B cell (primary cell): ENCODE results near the gene SLC18A3. TPM values are rescaled to one million over a fixed set of nuclear protein-coding genes. Genes with fewer than 3 reads are reported as not detected.

ENCODE experiments used
- ATAC-seq: fragments of 200-7000 bp; cut with Tn5 transposase; one replicate; pipeline ENCODE4 v1.10.0; 2021; ENCODE audit warnings: low read depth, mild to moderate bottlenecking, moderate number of reproducible peaks, moderate library complexity
- CTCF ChIA-PET: fragments of 350-600 bp; sonication (Branson Sonifier 250); formaldehyde crosslinking; loops from one replicate; lab custom pipeline; 2021; ENCODE audit warnings: antibody characterized with exemption, inconsistent platforms; lab: Charles Lee
- POLR2A ChIA-PET: fragments of 350-600 bp; sonication (Branson Sonifier 250); formaldehyde crosslinking; loops from one replicate; lab custom pipeline; 2021; ENCODE audit warnings: antibody characterized with exemption; lab: Charles Lee
- DNase-seq: peaks from one replicate; pipeline ENCODE4 v3.0.0; 2013
- H2AFZ ChIP-seq: 2 replicates; pipeline ENCODE4 v1.6.1; 2012; ENCODE audit warnings: mild to moderate bottlenecking, low read depth, low read length; ENCODE audit not compliant: insufficient read depth, poor library complexity, severe bottlenecking
- H3K27ac ChIP-seq, 2 donors: 1 replicate in 1 of 2; 2 replicates in 1 of 2; pipeline ENCODE4 v1.5.1; 2012 to 2013; ENCODE audit warnings: low read length in 2 of 2, mild to moderate bottlenecking in 2 of 2, moderate library complexity in 1 of 2
- H3K27me3 ChIP-seq, 4 experiments: fragments of 200-600 bp in 1 of 4; sonication (generic) in 1 of 4; replicated peaks in 1 of 4; 1 replicate in 2 of 4; 2 replicates in 2 of 4; pipeline versions ENCODE4 v1.6.1 to v1.7.0; 2013 to 2016; ENCODE audit warnings: low read length in 3 of 4, mild to moderate bottlenecking in 2 of 4, mixed read lengths in 1 of 4, moderate library complexity in 1 of 4; ENCODE audit not compliant: insufficient read depth in 4 of 4, control insufficient read depth in 3 of 4; ENCODE audit errors: control extremely low read depth in 1 of 4
- H3K36me3 ChIP-seq, 2 experiments: replicated peaks in 1 of 2; 1 replicate in 1 of 2; 2 replicates in 1 of 2; pipeline versions ENCODE4 v1.6.1 to v1.7.1; 2013; ENCODE audit warnings: low read length in 1 of 2; ENCODE audit not compliant: insufficient read depth in 2 of 2, control insufficient read depth in 1 of 2; ENCODE audit errors: control extremely low read depth in 1 of 2, extremely low read depth in 1 of 2
- H3K4me1 ChIP-seq, 2 donors: fragments of 200-600 bp in 1 of 2; sonication (generic) in 1 of 2; 1 replicate in 1 of 2; 2 replicates in 1 of 2; pipeline versions ENCODE4 v1.5.1 to v1.6.1; 2013 to 2017; ENCODE audit warnings: low read length in 2 of 2; ENCODE audit not compliant: control insufficient read depth in 2 of 2, insufficient read depth in 2 of 2
- H3K4me2 ChIP-seq: replicated peaks from 2 replicates; pipeline ENCODE3; 2012; ENCODE audit warnings: mild to moderate bottlenecking, low read depth, low read length; ENCODE audit not compliant: poor library complexity, severe bottlenecking
- H3K4me3 ChIP-seq, 5 experiments: fragments of 200-600 bp in 1 of 5; sonication (generic) in 1 of 5; 1 replicate in 3 of 5; 2 replicates in 2 of 5; pipeline versions ENCODE4 v1.5.1 to v1.7.0; 2011 to 2016; ENCODE audit warnings: low read length in 4 of 5, mild to moderate bottlenecking in 4 of 5, low read depth in 2 of 5, control low read depth in 1 of 5, moderate library complexity in 1 of 5; ENCODE audit not compliant: insufficient read depth in 1 of 5; ENCODE audit errors: control extremely low read depth in 1 of 5, extremely low read depth in 1 of 5
- H3K79me2 ChIP-seq: fragments of 200-600 bp; sonication (generic); one replicate; pipeline ENCODE4 v1.6.0; 2016; ENCODE audit warnings: low read length; ENCODE audit not compliant: control insufficient read depth, insufficient read depth
- H3K9ac ChIP-seq: fragments of 200-600 bp; sonication (generic); 2 replicates; pipeline ENCODE4 v1.6.1; 2017; ENCODE audit warnings: mild to moderate bottlenecking, low read length, moderate library complexity
- H3K9me3 ChIP-seq, 3 donors: one replicate each; pipeline versions ENCODE4 v1.6.1 to v1.7.1; 2013; ENCODE audit warnings: low read length in 2 of 3; ENCODE audit not compliant: control insufficient read depth in 2 of 3, insufficient read depth in 1 of 3; ENCODE audit errors: control extremely low read depth in 1 of 3
- H4K20me1 ChIP-seq: 2 replicates; pipeline ENCODE4 v1.6.0; 2012; ENCODE audit warnings: mild to moderate bottlenecking, low read length; ENCODE audit not compliant: insufficient read depth, control insufficient read depth, poor library complexity, severe bottlenecking
- H3K27ac Mint-ChIP-seq: one replicate; pipeline ENCODE4 v1.8.0; 2021; ENCODE audit warnings: mixed read lengths
- H3K27me3 Mint-ChIP-seq: one replicate; pipeline ENCODE4 v1.8.0; 2021; ENCODE audit warnings: mixed read lengths
- H3K4me1 Mint-ChIP-seq: one replicate; pipeline ENCODE4 v1.8.0; 2021; ENCODE audit warnings: mixed read lengths
- H3K4me3 Mint-ChIP-seq: one replicate; pipeline ENCODE4 v1.8.0; 2021; ENCODE audit warnings: mixed read lengths
- H3K9me3 Mint-ChIP-seq: one replicate; pipeline ENCODE4 v1.8.0; 2022; ENCODE audit warnings: mixed read lengths; ENCODE audit not compliant: insufficient read depth
- EZH2 ChIP-seq: IDR thresholded peaks from 2 replicates; pipeline ENCODE4 v1.6.1; 2012; ENCODE audit warnings: borderline replicate concordance, low read depth, mild to moderate bottlenecking, moderate library complexity, low read length; ENCODE audit not compliant: insufficient read depth, poor library complexity, severe bottlenecking
- WGBS: methylation state at CpG from one replicate; pipeline ENCODE4 v1.1.5; 2013; ENCODE audit warnings: missing lambda C conversion rate; ENCODE audit not compliant: insufficient coverage; 5-methylcytosine and 5-hydroxymethylcytosine counted together
- intact Hi-C: fragments of 100-400 bp; cut with micrococcal nuclease; formaldehyde crosslinking; loops from one replicate; pipeline ENCODE4 v1.10.0; 2022
- polyA plus RNA-seq: library from polyadenylated mRNA; depleted of rRNA; stranded (reverse); fragments of >200 nt; gene quantifications from 2 replicates; pipeline ENCODE4 v1.2.3, GENCODE V29; 2012
- total RNA-seq, 2 donors: library from RNA; stranded (reverse); fragments of 120-200 nt in 1 of 2; gene quantifications; 1 replicate in 1 of 2; 2 replicates in 1 of 2; pipeline versions ENCODE4 v1.2.3 to v1.2.4, GENCODE V29; 2013 to 2022
- TF ChIP-seq, protein P1 (sequence below): fragments of 200-600 bp; IDR thresholded peaks from one replicate; pipeline ENCODE4 v1.8.0; 2022; ENCODE audit warnings: antibody characterized with exemption, mild to moderate bottlenecking

Gene SLC18A3
- total and polyA plus RNA-seq, 2 donors (not counting 1 experiment from before 2014, with no cell fraction given), result not detected

DNA sequence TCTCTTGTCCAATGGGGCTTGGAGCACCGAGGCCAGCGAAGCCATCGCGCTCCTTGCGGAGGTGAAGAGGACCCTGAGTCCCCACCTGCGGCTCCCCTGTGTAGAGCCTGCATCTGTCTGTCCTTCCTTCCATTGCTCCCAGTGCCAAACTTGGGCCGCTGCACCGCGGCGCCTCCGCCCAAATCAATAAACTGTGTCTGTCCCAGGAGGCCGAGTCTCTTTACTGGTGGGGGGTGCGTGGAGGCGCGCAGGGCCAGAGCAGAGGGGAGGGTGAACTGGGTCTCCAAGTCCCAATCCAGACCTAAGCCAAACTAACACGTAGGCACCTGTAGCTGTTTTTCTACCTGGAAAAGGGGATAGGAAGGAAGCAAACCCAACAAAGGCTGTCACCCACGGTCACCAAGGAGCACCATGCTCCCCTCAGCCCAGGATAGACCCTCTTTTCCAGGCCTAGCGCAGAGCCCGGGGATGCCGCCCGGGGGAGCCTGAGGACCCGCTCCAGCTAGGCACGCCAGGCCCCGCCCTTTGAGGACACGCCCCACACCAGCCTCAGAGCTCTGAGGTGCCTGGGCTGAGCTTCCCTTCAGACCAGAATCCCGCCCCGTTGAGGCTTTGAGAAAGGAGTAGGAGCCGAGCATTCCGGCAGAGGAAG lies 2.5 kb downstream of the SLC18A3 start:
- Mint-ChIP-seq H3K27ac (no peak overlapping the region), H3K9me3 (no peaks in the 10 kb centered on the region)
- ATAC-seq, result no peak

More for the DNA sequence above, 2.5 kb downstream of the SLC18A3 start:
- Histone ChIP-seq H3K9ac (no peak overlapping the region), H3K4me1 (peaks cover 0 to 15% of the 10 kb centered on the region in 2 donors), H3K4me3 (no peak overlapping the region), H3K9me3 (peaks cover 0 to 44% (median 0%) of the 10 kb centered on the region in 3 donors), H2AFZ (no peak overlapping the region), H4K20me1 (no peaks in the 10 kb centered on the region), H3K27me3 (peaks cover 0 to 76% (median 32%) of the 10 kb centered on the region in 4 experiments), H3K4me2 (no peak overlapping the region), H3K79me2 (no peaks in the 10 kb centered on the region), H3K36me3 (no peaks in the 10 kb centered on the region), H3K27ac (no peak overlapping the region)
- intact Hi-C loops, result no loop called here
- no peak for DNase-seq
- ChIA-PET CTCF (no interaction called here), POLR2A (no interaction called here)
- Mint-ChIP-seq H3K4me3 (no peak overlapping the region), H3K4me1 (peaks cover 21% of the 10 kb centered on the region), H3K27me3 (peaks cover 68% of the 10 kb centered on the region)
- TF ChIP-seq, protein P1, sequence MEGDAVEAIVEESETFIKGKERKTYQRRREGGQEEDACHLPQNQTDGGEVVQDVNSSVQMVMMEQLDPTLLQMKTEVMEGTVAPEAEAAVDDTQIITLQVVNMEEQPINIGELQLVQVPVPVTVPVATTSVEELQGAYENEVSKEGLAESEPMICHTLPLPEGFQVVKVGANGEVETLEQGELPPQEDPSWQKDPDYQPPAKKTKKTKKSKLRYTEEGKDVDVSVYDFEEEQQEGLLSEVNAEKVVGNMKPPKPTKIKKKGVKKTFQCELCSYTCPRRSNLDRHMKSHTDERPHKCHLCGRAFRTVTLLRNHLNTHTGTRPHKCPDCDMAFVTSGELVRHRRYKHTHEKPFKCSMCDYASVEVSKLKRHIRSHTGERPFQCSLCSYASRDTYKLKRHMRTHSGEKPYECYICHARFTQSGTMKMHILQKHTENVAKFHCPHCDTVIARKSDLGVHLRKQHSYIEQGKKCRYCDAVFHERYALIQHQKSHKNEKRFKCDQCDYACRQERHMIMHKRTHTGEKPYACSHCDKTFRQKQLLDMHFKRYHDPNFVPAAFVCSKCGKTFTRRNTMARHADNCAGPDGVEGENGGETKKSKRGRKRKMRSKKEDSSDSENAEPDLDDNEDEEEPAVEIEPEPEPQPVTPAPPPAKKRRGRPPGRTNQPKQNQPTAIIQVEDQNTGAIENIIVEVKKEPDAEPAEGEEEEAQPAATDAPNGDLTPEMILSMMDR, result no peak
- TF ChIP-seq EZH2, result no peak
- 12% methylated on average over 23 of the region's 29 CpGs for WGBS
